EH (cell line): ENCODE measurements around the gene MAGIX.
"Not testable (repeated sequence)": the region's sequence is repeated elsewhere in the genome, so short reads cannot be mapped to it uniquely, and the experiment has no call there.

Experiments
- DNase-seq: peaks from one replicate; pipeline ENCODE4 v3.0.0-alpha.2; 2015; ENCODE audit warnings: low read depth

MAGIX gene

DNA sequence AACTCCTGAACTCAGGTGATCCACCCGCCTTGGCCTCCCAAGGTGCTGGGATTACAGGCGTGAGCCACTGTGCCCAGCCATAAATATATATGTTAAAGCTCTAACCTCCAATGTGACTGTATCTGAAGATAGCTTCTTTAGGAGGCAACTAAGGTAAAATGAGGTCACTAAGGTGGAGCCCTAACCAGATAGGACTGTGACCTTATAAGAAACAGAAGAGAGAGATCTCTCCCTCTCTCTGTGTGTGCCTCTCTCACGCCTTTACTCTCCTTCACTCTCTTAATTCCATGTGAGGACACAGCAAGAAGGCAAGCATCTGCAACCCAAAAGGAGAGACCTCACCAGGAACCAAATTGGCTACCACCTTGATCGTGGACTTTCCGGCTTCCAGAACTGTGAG, 926 bp upstream of the MAGIX start:
- DNase-seq, result no peak

DNA sequence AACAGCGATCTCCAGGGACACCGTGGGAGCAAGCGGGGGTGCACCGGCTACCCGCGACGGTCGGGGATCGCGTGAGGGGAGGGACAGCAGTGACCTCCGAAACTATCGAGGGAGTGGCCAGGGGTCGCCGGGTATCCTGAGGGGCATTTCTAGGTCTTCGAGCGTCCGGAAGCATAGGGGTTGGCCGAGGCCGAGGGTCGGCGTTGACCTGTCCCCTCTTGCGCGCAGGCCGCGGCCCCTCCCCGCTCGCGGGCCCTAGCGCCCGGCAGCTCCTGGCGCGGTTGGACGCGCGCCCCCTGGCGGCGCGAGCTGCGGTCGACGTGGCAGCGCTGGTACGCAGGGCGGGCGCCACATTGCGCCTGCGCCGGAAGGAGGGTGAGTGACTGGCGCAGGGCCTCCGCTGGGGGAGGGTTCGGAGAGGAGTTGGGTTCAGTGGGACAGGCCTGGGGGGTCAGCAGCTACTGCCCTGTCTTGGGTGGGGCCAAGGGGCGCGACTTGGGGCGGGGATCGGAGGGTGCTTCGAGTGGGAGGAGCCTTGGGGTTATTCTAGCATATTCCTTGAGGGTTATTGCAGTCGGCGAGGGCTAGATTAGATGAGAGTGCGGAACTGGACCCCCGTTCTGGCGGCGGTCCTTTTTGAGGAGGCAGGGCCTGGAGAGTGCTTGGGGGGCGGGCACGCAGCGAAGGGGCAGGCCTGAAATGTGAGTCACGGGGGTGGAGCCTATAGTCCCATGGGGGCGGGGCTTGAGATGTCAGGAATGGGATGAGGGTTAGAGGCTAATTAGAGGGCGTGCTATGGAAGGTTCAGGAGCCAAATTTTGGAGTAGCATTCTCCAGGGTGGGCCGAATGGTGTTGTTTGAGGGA, 1.2 kb downstream of the MAGIX start:
- DNase-seq, result peak; percentile 86

DNA sequence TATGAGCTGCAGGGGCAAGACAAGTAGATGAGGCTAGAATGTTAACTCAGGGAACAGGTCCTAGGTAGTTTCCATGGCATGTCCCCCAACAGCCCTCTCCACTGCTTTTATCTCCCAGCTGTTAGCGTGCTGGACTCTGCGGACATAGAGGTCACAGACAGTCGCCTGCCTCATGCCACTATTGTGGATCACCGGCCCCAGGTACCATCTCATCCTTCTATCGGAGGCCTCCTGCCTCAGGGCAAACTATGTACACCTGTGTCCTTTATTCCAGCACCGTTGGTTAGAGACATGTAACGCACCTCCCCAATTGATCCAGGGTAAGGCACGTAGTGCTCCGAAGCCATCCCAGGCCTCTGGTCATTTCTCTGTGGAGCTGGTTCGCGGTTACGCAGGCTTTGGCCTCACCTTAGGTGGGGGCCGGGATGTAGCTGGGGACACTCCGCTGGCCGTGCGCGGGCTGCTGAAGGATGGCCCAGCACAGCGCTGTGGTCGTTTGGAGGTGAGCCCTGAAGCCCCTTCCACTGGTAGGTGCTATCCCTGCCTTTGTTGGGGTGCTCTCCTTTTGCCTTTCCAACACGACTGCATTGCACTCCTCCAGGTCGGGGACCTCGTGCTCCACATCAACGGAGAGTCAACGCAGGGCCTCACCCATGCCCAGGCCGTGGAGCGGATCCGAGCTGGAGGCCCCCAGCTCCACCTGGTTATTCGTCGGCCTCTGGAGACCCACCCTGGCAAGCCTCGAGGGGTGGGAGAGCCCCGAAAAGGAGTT, 2.2 kb downstream of the MAGIX start:
- no peak for DNase-seq

DNA sequence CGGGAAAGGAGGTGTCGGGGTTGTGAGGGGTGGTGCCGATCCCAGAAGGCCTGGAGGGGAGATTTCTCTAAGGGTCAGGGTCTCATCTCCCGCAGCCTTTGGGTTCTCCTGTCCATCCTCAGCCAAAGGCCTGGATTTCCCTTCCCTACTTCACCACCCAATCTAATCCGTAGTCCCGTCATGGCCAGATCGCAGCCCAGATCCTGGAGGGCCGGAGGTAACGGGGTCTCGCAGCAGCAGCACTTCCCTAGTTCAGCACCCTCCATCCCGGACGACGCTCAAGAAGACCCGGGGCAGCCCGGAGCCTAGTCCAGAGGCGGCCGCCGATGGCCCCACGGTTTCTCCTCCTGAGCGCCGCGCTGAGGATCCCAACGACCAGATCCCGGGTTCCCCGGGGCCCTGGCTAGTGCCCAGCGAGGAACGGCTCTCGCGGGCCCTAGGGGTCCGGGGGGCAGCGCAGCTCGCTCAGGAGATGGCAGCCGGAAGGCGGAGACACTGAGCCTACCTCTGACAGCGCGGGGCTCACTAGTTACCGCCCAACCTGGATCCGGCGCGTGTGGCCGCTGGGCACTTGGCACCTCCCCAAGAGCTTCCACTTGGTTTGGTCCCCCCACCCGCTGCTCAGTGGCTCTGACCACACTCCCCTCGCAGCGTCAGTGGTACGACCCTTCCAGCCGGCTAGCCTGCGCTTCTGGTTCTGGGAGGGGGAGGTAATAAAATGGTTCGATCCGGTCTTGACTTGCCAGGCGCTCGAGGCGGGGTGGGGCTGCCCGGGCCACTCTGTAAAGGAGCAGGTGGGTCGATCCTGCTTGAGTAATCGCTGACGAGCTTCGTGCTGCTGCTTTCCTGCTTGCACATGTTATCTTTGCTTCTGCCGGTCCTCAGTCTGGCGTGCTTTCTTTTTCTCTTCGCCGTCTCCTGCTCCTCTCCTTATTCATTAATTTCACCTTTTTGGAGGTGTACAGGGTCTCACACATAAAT, 3.6 kb downstream of the MAGIX start:
- DNase-seq, result peak; percentile 63

DNA sequence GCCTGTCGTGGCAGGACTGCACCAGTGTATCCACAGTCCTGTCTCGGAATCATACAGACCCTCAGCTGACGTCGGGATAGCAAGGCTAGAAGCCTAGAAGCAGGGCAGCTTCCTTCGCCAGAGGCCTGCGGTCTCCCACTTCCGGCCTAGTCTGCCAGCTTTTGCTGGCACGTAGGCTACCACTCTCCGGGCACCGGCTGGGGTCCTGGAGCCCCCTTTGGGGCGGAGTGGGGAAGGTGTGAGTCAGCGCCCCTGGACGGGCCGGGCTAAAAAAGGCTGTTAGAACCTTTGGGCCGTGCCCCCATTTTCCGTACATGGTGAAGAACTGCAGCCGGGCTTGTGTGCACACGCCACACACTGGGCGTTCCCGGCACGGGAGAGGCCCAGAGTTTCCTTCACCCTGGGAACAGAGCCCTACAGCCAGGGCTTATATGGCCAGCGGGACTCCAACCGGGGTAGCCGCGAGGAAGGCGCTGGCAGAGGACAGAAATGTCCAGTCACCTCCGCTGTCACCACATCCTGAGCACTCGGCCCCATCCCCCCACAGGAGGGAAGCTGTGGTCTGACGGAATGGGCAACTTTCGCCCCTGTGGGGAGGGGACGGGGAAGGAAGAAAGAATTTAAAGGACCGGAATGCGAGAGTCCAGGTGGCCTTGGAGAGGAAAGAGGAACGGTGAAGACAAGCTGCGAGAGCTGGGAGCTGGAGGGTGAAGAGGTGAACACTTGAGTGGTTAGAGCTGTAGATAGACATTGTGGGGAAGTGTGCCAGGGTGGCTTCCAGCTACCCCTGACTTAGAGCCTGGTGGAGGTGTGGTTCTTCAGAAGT, 4.6 kb downstream of the MAGIX start:
- DNase-seq, result peak; percentile 85

DNA sequence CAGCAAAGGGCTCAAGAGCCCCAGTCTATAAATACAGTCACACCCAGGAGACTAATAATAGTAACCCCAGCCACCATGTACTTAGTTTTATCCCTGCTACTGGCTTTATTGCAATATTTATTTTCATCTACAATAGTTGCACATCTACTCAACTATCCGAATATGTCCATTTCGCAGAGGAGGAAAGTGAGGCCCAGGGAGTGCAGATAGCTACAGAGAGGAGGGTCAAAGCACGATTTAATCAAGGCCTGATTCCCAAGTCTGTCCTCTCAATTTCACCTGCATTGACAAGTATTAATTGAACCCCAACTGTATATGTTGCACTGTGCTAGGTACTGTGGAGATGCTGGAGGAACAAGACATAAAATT, 5.2 kb downstream of the MAGIX start:
- no peak for DNase-seq

DNA sequence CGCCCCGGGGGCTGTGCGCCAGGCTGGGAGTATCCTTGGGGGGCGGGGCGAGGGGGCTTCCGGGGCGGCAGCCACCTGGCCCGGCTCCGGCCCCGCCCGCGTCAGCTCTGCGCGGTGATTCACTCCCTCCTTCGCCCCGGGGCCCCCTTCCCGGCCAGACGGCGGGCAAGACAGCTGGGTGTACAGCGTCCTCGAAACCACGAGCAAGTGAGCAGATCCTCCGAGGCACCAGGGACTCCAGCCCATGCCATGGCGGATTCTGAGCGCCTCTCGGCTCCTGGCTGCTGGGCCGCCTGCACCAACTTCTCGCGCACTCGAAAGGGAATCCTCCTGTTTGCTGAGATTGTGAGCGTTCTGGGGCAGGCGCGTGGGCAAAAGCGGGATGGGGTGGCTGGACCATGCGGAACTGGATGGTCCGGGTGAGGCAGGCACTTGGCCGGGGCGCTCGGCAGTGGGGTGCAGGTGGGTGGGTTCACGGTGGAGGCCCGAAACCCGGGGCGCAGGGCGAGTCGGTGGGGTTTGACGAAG, 9.3 kb downstream of the MAGIX start, which contains the start of gene PLP2:
TSS of gene PLP2 (plus strand) at position 147 of the 528 bp plus-strand sequence. CDS start at position 250, 103 bp downstream.
- DNase-seq, result peak; percentile 65

DNA sequence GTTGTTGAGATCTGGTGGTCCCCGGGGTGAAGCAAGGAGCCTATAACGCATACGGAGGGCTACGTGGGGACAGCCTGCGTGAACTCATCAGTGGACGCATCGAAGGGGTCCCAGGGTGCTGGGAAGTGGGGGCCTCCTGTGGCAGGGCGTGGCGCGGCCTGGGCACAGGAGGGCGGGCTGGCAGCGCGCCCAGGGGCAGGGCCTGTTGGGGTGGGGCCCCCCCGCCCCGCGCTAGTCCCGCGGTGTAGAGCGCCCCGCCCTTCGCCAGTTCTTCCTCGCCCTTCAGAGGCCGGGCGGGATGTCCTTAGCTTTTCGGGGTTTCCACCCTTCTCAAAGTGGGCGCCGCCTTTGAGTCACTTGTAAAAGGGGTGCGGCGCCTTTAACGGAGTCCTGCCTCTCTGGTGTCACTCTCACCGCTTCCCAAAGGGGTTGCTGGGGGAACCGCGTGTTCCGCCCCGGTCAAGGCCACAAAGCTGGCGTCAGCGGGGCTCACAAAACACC, 9.8 kb downstream of the MAGIX start:
- DNase-seq, result peak; percentile 63

DNA sequence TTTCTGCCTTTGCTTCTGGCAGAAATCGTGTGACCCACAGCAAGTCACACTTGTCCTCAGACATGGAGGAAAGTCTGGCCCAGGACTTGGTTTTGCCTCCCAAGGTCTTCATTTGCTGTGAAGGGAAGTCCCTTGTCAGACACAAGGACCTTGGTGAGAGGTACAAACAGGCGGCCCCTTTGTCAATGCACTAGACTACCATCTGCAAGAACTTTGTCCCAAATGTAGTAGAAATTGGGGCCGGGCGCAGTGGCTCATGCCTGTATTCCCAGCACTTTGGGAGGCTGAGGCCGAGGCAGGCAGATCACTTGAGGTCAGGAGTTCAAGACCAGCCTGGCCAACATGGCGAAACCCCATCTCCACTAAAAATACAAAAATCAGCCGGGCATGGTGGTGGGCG, 11.0 kb downstream of the MAGIX start:
- not testable (repeated sequence) for DNase-seq

DNA sequence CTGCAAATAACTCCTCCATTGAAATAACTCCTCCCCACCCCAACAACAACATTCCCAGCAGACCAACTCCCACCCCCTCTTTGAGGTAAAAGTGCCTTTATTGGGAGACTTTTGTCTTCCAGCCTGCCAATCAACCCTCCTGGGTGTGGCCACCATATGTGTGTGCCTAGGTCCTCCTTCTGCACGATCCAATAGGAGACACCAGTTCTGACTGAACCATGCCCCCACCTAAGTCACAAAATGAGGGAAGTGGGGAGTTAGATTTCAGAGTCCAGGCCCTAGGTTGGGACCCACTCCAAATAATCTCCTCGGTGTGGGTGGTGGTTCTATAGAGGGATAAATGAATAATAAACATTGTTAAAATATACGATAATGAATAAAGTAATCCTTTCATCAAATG, 12.2 kb downstream of the MAGIX start:
- peak; percentile 7 for DNase-seq

DNA sequence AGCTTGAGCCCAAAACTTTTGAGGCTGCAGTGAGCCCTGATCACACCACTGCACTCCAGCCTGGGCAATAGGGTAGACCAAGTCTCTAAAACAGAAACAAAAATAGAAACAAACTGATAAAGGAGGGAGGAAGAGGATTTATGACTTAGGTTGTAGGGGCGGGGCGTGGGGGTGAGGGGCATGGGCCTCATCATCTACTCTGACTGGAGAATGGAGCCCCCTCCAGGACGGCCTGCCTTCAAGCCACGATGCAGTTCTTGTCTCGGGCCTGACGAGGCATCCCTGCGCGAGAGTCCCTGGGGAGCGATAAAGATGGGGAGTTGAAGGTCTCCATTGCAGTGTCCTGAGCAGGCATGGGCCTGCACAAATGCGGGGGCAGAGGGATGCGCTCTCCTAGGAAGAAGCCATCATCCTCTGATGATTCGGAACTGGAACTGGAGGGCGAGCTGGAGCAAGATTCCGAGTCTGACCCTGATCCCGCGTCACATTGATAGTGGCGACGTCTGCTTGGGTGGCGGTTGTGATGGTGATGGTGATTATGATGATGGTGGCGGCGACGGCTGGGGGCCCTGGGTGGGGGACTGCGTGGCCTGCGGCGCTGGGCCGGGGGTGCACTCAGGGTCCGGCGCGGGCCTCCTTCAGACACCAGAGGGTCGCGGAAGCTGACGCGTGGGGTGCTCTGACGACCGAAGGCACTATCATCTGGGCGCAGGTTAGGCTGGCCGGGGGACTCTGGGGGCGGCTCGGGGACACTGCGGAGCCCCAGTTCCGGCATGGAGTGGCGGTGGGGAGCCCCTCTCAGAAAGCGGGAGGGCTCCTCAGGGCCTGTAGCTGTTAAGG, 13.1 kb downstream of the MAGIX start:
- DNase-seq, result no peak

DNA sequence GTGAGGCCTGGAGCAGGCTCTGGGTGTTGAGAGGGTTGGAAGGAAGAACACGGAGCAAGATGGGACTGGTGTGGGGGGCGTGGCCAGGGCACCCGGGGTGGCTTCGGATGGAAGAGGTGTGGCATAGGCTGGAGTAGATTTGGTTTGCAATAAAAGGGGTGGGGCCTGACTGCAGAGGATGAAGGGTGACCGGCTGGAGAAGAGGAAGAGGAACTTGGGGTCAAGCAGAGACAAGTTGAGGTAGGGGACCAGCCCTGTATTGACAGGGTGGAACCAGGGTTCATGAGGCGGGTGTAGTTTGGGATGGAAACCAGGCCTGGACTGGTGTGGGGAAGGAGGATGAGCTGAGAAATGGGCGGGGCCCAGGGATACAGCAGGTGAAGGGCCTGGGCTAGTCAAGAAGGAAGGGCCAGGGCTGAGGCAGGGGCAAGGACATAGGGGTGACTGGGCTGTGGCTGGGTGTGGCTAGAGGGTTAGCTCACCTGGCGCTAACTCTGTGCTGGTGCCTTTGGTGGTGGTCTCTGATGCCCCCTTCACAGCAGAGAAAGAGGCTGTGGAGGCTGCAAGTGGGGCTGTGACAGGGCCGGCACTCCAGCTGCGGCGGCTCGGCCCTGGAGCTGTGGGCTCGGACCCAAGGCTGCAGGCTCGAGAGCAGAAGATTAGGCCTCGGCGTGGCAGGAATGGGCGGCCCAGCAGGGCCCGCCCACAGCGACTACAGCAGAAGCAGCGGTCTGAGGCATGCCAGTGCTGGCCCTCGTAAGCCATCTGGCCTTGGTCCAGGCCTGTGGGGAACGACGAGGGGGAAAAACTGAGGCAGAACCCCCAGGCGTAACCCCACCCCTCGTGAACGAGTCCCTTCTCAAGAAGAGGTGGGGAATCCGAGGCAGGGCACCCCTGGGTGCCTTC, 14.1 kb downstream of the MAGIX start:
- DNase-seq, result no peak

DNA sequence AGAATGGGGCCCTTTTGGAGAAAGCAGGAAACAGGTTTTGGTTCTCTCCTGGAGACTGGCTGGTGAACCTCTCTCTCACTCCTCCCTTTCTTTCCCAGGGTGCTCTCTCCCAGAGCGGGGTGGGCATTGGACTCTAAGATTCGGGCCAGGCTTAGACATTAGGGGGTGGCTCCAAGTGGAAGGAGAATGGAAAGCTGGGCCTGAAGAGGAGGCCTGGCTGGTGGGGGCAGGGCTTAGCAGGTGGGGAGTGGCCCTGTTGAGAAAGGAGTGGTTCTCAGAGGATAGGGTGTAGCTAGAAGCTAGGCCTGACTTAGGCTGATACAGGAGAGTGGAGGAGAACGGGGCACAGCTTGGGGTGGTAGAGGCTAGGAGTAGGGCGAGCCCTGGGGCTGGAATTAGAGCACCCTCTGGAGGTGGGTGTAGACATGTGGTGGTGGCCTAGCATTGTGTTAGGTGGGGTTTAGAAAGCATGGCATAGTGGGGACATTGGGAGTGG, 14.8 kb downstream of the MAGIX start:
- DNase-seq, result no peak

DNA sequence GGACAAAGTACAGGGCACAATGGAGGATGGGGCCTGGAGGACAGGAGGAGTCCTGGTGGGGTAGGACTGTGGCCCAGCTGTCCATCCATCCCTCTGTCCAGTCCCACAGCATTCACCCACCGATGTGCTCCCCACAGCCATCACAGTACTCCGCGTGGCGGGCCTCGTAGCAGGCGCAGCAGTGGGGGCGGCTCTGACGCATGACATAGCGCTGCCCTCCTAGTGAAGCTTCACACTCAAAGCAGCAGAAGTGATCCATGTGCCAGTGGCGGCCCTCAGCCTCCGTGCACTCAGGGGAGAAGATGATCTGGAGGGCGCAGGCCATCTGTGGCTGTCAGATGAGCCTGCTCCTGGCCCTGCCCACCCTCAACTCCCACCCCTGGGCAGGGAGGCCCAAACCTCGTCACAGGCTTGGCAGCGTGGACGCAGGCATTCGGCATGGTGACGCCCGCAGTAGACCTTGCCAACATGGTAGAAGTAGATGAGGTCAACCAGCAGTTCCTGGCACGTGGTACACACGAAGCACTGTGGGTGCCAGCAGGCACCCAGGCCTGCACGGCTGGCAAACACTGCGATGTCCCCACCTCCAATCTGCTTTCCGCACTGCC, 15.4 kb downstream of the MAGIX start:
- DNase-seq, result no peak

DNA sequence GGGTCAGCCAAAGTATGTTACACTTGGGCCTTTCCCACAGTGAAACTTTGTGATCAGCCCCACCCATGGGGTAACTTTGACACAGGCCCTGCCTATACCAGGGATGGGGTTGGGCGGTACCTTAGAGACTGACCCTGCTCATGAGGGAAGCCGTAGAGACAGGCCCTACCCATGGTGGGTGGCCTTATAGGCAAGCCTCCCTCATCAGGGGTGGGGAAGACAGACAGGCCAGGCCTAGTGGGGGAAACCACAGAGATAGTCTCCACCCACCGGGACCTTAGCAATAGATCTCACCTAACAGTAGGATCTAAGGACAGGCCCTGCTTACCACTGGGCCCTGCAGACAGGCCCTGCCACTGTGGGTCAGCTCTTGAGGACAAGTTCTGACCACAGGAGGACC, 16.0 kb downstream of the MAGIX start:
- DNase-seq, result no peak

DNA sequence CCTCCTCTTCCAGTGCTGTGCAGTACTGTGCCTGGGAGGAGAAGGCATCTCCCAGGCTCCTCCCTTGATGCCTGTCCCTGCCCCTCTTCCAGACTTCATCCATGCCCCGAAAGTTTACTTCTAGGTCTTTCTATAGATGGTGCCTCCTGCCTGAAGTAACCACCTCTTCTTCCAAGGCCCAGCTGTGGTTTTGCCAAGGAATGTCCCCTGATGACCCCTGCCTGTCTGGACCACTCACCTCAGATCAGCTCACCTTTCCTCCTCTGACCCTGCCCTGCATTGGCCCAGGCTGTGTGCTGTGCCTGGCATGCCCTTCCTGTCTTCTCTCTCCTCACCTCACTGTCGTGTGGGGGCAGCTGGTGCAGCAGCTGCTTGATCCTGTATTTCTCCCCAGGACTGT, 16.8 kb downstream of the MAGIX start:
- no peak for DNase-seq

DNA sequence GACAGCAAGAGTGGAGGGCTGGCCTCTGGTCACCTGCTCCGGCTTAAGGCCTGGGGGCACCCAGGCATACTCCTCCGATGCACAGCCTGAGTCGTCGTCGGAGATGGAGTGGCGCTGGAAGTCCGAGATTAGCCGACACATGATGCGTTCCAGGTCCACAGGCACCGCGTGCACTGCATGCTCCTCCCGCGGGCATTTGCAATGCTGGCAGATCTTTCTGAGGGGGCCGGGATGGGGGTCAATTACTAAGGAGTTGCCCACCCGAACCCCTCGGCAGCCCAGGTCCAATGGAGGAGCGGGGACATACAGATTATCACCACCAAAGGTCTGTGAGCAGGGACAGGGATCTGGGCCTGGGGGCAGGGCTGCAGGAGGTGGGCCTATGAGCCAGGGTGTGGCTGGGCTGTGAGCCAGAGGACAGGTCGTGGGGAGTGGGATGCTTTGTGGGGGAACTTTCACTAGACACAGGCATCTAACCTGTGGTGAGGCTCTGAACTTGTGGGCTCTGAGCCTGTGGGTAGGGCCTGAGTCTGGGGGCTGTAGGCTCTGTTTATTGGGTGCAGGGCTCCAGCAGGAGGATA, 21.2 kb downstream of the MAGIX start:
- DNase-seq, result no peak
